HUES64 (cell line): ENCODE results near the gene CTBP2.

ENCODE experiments used
- H3K27ac ChIP-seq: 2 replicates; pipeline ENCODE4 v1.7.0; 2013; ENCODE audit warnings: low read depth, low read length, inconsistent platforms
- H3K27me3 ChIP-seq: 2 replicates; pipeline ENCODE4 v1.6.1; 2013; ENCODE audit warnings: mild to moderate bottlenecking, low read length; ENCODE audit not compliant: insufficient read depth
- H3K36me3 ChIP-seq: 2 replicates; pipeline ENCODE4 v1.6.1; 2013; ENCODE audit warnings: mild to moderate bottlenecking, low read length; ENCODE audit not compliant: insufficient read depth
- H3K4me1 ChIP-seq: 2 replicates; pipeline ENCODE4 v1.6.1; 2013; ENCODE audit warnings: mild to moderate bottlenecking, low read length, moderate library complexity; ENCODE audit not compliant: insufficient read depth
- H3K4me3 ChIP-seq: 2 replicates; pipeline ENCODE4 v1.5.1; 2013; ENCODE audit warnings: mild to moderate bottlenecking, low read length, moderate library complexity
- H3K9ac ChIP-seq: 2 replicates; pipeline ENCODE4 v1.6.1; 2013; ENCODE audit warnings: mild to moderate bottlenecking, low read depth, low read length
- H3K9me3 ChIP-seq: 2 replicates; pipeline ENCODE4 v1.6.1; 2013; ENCODE audit warnings: low read depth, low read length; ENCODE audit not compliant: insufficient read depth
- WGBS: fragments of 150-250, 120-280 bp; methylation state at CpG from one replicate; pipeline ENCODE4 v1.1.7; 2013; ENCODE audit warnings: missing lambda C conversion rate; 5-methylcytosine and 5-hydroxymethylcytosine counted together

The CTBP2 gene

DNA sequence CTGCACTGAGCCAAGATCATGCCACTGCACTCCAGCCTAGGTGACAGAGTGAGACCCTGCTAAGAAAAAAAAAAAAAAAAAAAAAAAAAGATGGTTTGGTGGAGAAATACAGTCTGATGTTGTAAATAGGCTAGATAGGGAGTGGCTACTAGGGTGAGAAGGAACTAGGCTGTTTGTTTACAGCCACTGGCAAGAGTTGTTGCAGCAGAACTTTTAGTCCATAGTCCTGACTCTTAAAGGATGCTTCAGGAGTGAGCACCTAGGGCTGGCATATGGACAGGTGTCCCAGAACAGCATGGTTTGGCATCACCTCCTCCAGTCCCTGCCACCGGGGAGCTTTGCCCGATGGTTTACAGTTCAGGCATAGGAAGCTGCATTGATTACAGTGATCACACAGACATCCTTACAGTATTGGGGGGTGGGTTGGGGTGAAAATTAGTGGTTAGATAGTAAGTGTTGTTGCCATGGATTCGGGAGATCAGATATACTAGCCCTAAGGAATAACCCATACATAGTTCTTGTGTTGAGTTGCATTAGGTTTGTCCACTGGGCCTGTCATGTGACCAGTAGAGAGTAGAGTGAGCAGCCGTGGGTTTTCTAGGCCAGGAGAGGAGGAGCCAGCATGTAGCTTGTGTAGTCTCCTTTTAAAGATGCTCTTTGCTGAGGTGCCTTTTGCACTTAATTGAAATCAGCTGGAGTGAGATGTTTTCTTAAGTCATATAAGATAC is 182.6 kb downstream of the CTBP2 start:
- no peaks in the 10 kb centered on the region for H3K27me3 ChIP-seq
- 86% methylated on average over 4 of the region's 4 CpGs for WGBS

DNA sequence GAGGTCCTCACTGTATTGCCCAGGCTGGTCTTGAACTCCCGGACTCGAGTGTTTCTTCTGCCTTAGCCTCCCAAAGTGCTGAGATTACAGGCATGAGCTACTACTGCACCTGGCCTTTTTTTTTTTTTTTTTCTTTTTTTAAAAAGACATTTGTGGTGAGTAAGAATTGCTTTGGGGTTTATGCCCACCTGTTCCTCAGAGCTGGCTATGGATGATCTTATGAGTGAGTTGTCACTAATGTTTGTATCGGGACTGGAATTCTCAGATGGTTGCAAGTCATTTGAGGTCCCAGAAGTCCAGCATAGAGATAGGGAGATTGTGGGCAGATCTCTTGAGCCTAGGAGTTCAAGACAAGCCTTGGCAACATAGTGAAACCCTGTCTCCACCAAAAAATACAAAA is 183.2 kb downstream of the CTBP2 start:
- 94% methylated on average over 3 of the region's 3 CpGs for WGBS
- no peaks in the 10 kb centered on the region for H3K4me1 ChIP-seq
- H3K9ac ChIP-seq = no peak overlapping the region
- H3K9me3 ChIP-seq = no peaks in the 10 kb centered on the region
- H3K4me3 ChIP-seq = no peak overlapping the region
- peaks cover 56% of the 10 kb centered on the region for H3K36me3 ChIP-seq
- no peak overlapping the region for H3K27ac ChIP-seq
- no peaks in the 10 kb centered on the region for H3K27me3 ChIP-seq

More for the DNA sequence above, 182.6 kb downstream of the CTBP2 start:
- H3K4me1 ChIP-seq = no peaks in the 10 kb centered on the region
- H3K36me3 ChIP-seq = peaks cover 56% of the 10 kb centered on the region
- no peak overlapping the region for H3K27ac ChIP-seq
- H3K4me3 ChIP-seq = no peak overlapping the region
- no peaks in the 10 kb centered on the region for H3K9me3 ChIP-seq
- H3K9ac ChIP-seq = no peak overlapping the region

DNA sequence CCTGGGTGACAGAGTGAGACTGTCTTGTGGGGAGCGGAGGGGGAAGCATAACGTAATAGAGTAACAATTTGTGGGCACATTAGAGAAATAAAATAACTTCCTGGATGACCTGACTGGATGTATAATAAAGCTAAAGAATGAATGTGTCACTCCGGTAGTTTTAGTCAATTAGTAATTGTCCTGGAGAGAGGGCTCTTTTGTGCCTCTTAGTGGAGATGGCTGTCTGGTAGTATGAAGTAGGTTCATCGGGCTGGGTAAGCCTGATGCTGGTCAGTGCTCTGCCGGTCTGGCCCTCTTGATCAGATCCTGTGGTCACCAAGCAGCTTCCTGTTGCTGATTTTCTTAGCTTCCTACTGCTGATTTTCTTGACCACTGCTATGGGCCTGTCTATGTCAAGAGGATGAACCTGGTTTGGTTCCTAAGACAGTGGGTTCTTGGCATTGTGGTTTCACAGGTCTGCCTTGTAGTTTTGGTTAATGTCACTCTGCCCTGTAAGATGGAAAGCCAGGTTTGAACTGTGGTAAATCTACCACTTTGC is 184.3 kb downstream of the CTBP2 start:
- H3K9me3 ChIP-seq = no peaks in the 10 kb centered on the region
- no peaks in the 10 kb centered on the region for H3K27me3 ChIP-seq
- H3K27ac ChIP-seq = no peak overlapping the region
- peaks cover 56% of the 10 kb centered on the region for H3K36me3 ChIP-seq
- WGBS = 95% methylated on average over 5 of the region's 5 CpGs
- no peak overlapping the region for H3K4me3 ChIP-seq
- H3K4me1 ChIP-seq = no peaks in the 10 kb centered on the region
- H3K9ac ChIP-seq = no peak overlapping the region

DNA sequence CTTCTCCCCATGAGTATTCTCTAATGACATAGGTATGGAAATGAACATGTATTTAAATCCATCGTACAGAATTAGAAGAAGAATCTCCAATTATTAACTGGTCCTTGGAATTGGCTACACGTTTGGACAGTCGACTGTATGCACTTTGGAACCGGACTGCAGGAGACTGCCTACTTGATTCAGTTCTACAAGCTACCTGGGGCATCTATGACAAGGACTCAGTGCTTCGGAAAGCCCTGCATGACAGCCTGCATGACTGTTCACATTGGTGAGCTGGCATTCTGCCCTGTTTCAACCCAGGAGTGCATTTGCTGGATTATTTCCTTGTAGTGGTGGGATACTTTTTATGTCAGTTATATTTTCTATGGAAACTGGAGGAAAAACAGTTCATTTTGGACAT is 186.2 kb downstream of the CTBP2 start:
- no peaks in the 10 kb centered on the region for H3K9me3 ChIP-seq
- H3K27ac ChIP-seq = no peak overlapping the region
- 93% methylated on average over 5 of the region's 5 CpGs for WGBS
- no peaks in the 10 kb centered on the region for H3K4me1 ChIP-seq
- H3K9ac ChIP-seq = no peak overlapping the region
- peaks cover 58% of the 10 kb centered on the region for H3K36me3 ChIP-seq
- H3K4me3 ChIP-seq = no peak overlapping the region
- no peaks in the 10 kb centered on the region for H3K27me3 ChIP-seq

DNA sequence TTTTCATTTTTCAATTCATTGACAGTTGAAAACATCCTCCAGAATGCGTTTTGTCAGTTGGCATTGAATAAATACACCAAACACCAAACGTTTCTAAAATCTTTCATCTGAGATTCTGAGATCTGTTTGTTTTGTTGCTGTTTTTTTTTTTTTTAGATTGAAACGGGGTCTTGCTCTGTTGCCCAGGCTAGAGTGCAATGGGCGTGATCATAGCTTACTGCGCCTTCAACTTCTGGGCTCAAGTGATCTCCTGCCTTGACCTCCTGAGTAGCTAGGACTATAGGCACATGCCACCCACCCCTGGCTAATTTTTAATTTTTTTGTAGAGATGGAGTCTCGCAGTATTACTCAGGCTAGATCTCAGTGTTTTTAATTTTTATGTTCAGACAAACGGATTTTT is 187.7 kb downstream of the CTBP2 start:
- Histone ChIP-seq H3K9me3 (no peaks in the 10 kb centered on the region), H3K4me1 (no peaks in the 10 kb centered on the region), H3K27ac (no peak overlapping the region), H3K4me3 (no peak overlapping the region), H3K36me3 (peaks cover 72% of the 10 kb centered on the region), H3K27me3 (no peaks in the 10 kb centered on the region), H3K9ac (no peak overlapping the region)
- 97% methylated on average over 7 of the region's 7 CpGs for WGBS

DNA sequence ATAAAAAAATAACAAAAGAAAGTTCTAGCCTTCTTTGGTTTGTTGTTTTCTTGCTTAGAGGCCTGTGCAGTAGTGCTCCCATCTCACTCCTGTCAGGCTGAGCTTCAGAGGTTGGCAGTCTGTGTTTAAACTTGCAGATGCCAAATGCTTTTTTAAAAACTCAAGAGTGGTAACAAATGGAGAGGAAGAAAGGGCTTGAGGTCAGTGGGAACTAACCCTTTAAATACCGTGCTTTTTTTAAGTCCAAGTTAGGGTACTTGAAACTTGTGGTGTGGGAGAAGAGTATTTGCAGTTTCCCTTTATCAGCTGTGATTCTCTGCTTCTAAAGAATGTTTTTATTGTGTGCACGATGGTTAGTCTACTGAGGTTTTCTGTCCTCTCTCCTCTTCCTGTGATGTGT is 189.1 kb downstream of the CTBP2 start:
- H3K27me3 ChIP-seq = no peaks in the 10 kb centered on the region
- H3K36me3 ChIP-seq = peaks cover 86% of the 10 kb centered on the region
- no peaks in the 10 kb centered on the region for H3K9me3 ChIP-seq
- no peak overlapping the region for H3K4me3 ChIP-seq
- H3K9ac ChIP-seq = no peak overlapping the region
- 93% methylated on average over 1 of the region's 2 CpGs for WGBS
- no peak overlapping the region for H3K27ac ChIP-seq
- no peaks in the 10 kb centered on the region for H3K4me1 ChIP-seq

DNA sequence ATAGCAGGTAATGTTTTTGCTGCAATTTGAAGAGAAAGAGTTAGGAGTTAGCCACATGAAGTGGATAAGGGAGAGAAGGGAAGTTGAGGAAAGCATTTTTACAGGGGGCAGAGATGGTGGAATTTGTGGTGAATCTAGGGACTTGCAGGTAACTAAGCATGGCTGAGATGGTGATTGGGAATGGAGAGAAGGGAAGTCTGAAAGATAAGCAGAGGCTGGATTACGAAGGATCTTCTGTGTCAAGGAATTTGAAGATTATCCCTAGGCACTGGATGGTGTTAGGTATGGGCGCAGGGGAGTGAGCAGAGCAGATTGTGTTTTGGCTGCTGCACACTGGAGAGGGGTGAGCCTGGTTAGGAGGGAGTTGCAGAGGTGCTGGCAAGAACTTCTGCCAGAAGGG is 193.1 kb downstream of the CTBP2 start:
- no peaks in the 10 kb centered on the region for H3K27me3 ChIP-seq
- H3K36me3 ChIP-seq = peaks cover 60% of the 10 kb centered on the region
- no peak overlapping the region for H3K4me3 ChIP-seq
- no peak overlapping the region for H3K27ac ChIP-seq
- 91% methylated on average over 2 of the region's 2 CpGs for WGBS
- H3K9ac ChIP-seq = no peak overlapping the region
- no peaks in the 10 kb centered on the region for H3K4me1 ChIP-seq
- H3K9me3 ChIP-seq = no peaks in the 10 kb centered on the region

DNA sequence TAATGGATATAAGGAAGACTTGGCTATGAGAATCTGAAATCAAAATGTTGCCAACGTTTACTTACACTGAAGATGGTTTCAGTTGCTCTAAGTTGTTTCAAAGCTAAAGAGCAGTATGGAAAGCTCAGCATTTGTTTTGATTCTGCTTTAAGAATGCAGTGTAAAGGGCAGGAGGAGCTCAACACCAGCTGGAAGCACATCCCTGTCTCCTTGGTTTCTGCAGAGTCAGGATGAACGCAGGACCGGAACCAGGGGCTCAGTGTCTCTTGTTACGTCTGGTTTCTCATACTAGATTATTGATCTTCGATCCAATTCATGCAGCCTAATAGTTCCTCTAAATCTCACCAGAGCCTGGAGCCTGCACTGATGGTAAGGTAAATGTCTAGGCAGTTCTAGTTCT is 194.4 kb downstream of the CTBP2 start:
- H3K9ac ChIP-seq = no peak overlapping the region
- no peaks in the 10 kb centered on the region for H3K4me1 ChIP-seq
- H3K27ac ChIP-seq = no peak overlapping the region
- no peaks in the 10 kb centered on the region for H3K27me3 ChIP-seq
- no peak overlapping the region for H3K4me3 ChIP-seq
- H3K9me3 ChIP-seq = no peaks in the 10 kb centered on the region
- 94% methylated on average over 5 of the region's 5 CpGs for WGBS
- peaks cover 47% of the 10 kb centered on the region for H3K36me3 ChIP-seq

DNA sequence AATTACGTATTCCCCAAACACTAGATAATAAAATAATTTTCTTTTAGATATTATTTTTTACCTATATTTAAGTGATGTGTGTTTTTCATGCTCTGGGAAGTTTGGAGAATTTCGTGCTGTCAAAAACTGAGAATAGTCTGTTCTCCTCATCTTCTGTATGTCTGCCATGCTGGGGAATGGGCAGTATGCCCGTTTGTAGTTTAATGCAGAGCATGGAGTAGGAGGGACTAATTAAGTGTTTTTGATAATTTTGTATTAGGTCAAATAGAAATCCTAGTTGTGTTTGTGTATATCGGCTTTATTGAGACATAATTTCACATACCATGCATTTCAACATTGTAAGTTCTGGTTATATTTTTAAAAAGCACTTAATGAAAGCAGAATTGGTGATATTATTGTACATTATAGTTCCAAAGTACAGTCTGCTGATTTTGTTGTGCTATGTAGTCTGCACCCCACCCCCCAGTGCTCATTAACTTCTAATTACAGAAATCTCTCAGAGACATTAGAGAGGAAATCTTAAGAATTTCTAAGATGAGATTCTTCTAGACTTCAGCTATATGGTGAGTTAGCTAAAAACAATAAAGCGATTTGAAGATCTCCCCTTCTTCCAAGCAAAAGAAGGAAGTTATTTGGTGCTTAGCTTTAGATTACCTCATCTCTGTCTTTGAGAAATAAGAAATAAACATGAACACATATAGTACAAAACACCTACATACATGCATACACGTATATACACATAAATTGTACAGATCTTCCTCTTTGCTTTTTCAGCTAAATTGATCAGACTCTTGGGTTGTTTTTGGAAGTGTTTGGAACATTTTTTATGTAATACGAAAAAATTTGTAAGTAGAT is 196.3 kb downstream of the CTBP2 start:
- Histone ChIP-seq H3K4me1 (no peaks in the 10 kb centered on the region), H3K27ac (no peak overlapping the region), H3K9ac (no peak overlapping the region), H3K27me3 (no peaks in the 10 kb centered on the region), H3K9me3 (no peaks in the 10 kb centered on the region), H3K36me3 (peaks cover 41% of the 10 kb centered on the region), H3K4me3 (no peak overlapping the region)
- 83% methylated on average over 4 of the region's 7 CpGs for WGBS

DNA sequence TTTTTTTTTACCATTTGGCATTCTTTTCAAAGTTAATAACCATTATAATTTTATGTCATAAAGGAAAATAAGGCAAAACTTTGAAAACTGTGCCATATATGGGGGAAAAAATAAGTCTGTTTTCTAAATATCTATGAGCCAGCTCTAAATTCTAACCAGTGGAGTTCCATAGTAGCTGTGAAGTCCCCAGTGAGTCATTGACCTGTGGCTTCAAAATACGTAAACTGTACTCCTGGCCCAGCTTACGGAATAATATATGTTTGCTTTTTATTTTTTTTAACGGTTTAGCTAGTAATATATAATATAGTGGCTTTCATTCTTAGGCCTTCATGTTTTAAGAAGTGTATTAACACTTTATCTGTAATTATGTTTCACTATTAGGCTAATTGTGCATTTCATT is 197.9 kb downstream of the CTBP2 start:
- Histone ChIP-seq H3K27me3 (no peaks in the 10 kb centered on the region), H3K4me1 (no peaks in the 10 kb centered on the region), H3K9ac (no peak overlapping the region), H3K36me3 (peaks cover 25% of the 10 kb centered on the region), H3K4me3 (no peak overlapping the region), H3K9me3 (no peaks in the 10 kb centered on the region), H3K27ac (no peak overlapping the region)
- WGBS = 93% methylated on average over 3 of the region's 3 CpGs

DNA sequence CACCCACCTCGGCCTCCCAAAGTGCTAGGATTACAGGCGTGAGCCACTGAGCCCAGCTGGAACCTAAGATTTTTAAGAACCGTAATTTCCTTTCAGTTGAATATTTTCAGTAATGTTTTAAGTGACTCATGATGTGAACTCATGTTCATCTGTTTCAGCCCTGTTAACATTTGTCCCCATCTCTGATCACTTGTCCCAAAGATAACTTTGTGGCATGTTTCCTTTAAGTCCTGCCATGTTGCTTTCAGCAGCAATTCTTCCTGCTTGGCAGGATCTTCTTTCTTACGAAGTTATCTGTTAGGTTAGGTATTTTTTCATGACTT is 199.2 kb downstream of the CTBP2 start:
- Histone ChIP-seq H3K4me3 (no peak overlapping the region), H3K9ac (no peak overlapping the region), H3K4me1 (no peaks in the 10 kb centered on the region), H3K27ac (no peak overlapping the region), H3K9me3 (no peaks in the 10 kb centered on the region), H3K27me3 (no peaks in the 10 kb centered on the region), H3K36me3 (peaks cover 13% of the 10 kb centered on the region)
- WGBS = 95% methylated on average over 4 of the region's 4 CpGs
